Occipital lobe (tissue), 2 donors: ENCODE results near the gene CITED2. TPM values are rescaled to one million over a fixed set of nuclear protein-coding genes. Genes with fewer than 3 reads are reported as not detected.
"Not testable (repeated sequence)": the region's sequence is repeated elsewhere in the genome, so short reads cannot be mapped to it uniquely, and the experiment has no call there.

Source experiments
- DNase-seq: peaks from one replicate; lab custom pipeline; 2025; lab: John Stamatoyannopoulos, UW
- total RNA-seq: library from RNA; depleted of rRNA; stranded (reverse); fragments of >200 nt; gene quantifications from one replicate; pipeline ENCODE4 v1.2.3, GENCODE V29; 2014

Gene CITED2
- total RNA-seq, 1 donor from 2014 or later: 33.1 TPM

DNA sequence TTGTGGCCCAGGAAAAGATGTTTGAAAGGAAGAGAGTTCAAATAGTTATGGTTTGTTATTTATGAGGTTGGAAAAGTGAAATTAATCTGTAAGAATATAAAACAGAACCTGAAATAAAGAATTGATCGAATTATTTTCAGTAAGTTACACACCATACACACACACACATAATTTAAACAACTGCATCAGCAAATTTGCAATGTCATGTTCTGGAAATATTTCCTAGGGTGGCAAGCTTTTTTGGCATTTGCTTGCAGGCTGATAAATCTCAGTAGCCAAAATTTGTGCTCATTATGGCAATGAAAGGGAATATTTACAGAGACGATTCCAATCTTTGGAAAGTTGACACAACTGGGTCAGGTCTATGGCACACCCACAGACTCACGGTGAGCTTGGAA lies 9.5 kb downstream of the CITED2 start:
- no peak for DNase-seq

- no peak for DNase-seq
Measured at GRCh38 chr6:139364302-139364981, 10.0 kb downstream of the CITED2 start.

- DNase-seq: not testable (repeated sequence)
Measured at GRCh38 chr6:139363797-139364196, 10.7 kb downstream of the CITED2 start.

GRCh38 chr6:139363123-139363522 lies 11.3 kb downstream of the CITED2 start:
- not testable (repeated sequence) for DNase-seq

GRCh38 chr6:139361211-139361610 lies 13.2 kb downstream of the CITED2 start:
- DNase-seq: no peak

GRCh38 chr6:139356924-139357323 lies 17.5 kb downstream of the CITED2 start:
- no peak for DNase-seq

DNA sequence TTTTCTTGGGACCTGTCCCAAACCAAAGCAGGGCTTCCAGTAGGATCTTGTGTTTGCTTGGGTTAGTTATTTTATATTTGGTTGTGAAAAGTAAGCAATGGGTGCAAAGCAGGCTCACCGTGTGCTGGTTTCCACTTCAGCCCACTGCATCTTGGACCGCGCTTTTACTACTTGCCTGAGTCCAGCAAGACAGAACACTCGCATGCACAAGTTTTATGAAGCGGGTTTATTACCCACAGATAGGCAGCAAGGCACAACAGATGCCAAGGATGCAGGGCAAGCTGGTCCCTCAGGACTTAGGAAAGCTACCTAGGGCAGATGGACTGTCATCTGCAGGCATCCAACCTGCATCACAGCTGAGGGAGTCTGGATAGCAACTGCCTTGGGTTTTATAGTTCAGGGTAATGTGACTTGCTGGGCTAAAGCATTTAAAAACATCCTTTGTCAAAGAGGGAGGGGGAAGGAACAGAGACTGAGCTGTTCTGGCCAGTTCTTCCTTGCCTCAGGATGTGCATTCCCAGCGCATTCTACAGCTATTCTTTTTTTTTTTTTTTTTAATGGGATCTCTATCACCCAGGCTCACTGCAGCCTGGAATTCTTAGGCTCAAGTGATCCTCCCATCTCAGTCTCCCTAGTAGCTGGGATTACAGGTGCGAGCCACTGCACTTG lies 18.5 kb downstream of the CITED2 start:
- no peak for DNase-seq

DNA sequence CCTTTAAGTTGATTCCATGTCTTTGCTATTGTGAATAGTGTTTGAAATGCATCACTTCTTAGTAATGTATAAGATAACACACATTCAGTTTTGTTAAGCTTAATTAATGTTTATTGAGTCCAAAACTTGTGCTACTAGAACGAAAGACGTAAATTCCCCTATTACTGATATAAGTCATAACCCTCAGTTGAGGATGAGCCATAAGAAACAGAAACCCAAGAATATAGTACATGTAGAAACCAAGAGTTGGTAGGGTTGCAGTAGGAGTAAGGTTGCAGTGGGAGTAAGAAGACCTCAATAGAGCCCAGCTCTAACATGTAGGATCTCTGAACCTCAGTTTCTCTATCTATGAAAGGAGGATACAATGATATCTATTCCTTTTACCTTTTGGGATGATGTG lies 19.3 kb downstream of the CITED2 start:
- no peak for DNase-seq

DNA sequence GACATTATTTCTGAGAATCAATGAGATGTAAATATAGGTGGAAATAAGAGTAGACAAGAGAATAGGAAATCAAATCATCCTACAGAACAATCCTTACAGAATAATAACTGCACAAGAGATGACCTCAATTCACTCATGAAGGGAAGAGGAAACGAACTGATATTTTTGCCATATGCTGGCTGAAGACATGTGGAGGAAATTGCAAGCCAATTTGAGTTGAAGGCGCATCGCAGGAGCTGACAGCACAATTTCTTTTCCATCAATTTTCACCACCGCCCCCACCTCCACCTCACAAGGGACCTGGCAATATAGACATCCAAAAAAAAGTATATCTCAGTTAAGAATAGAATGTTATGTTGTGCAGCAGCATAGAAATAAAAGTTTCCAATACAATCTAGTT lies 20.3 kb downstream of the CITED2 start:
- DNase-seq: no peak

GRCh38 chr6:139349464-139350020 lies 24.9 kb downstream of the CITED2 start:
- DNase-seq: no peak

GRCh38 chr6:139346392-139346791 lies 28.1 kb downstream of the CITED2 start:
- DNase-seq: no peak

- no peak for DNase-seq
Measured at GRCh38 chr6:139344186-139344963, 30.1 kb downstream of the CITED2 start.

GRCh38 chr6:139343052-139343750 lies 31.2 kb downstream of the CITED2 start:
- DNase-seq: no peak

DNA sequence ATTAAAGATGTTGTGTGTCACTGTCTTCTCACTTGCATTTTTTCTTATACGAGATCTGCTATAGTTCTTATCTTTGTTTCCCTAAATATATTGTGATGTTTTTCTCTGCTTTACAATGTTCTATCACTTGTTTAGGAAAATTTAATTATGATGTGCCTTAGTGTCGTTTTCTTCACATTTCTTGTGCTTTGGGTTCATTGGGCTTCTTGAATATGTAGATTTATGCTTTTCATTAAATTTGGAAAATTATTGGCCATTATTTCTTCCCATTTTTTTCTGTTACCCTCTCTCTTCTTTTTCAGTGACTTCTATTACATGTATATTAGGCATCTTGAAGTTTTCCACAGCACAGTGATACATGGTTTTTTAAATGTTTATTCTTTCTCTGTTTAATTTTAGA lies 33.4 kb downstream of the CITED2 start:
- DNase-seq: no peak

DNA sequence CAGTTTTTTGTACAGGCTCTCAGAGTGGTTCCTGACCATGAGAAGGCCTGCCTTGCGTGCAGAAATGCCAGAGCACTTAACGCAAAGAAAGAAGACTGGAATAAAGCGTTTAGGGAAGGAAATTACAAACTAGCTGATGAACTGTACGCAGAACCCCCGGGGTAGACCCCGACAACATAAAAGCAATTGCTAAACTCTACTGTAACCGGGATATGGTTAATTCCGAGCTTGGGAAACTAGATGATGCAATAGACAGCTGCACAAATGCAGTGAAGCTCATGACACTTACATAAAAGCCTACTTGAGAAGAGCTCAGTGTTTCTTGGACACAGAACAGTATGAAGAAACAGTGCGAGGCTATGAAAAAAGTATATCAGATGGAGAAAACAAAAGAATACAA lies 35.7 kb downstream of the CITED2 start:
- DNase-seq: no peak

DNA sequence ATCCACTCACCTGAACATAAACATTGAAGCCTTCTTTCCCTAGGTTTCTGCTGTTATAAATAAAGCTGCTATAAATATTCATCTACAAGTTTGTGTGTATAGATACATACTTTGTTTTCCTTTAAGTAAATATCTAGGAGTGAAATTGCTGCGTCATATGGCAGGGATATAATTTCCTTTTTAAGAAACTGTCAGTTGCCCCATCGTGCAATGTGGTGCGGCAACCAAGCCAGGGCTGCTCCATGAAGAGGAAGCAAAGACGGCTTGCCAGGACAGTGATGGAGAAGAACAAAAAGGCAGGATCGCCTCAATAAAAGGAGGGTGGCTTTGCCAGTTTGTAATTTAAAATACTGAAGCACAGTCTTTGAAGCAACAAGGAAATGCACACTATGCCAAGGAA lies 36.6 kb downstream of the CITED2 start:
- DNase-seq: no peak

DNA sequence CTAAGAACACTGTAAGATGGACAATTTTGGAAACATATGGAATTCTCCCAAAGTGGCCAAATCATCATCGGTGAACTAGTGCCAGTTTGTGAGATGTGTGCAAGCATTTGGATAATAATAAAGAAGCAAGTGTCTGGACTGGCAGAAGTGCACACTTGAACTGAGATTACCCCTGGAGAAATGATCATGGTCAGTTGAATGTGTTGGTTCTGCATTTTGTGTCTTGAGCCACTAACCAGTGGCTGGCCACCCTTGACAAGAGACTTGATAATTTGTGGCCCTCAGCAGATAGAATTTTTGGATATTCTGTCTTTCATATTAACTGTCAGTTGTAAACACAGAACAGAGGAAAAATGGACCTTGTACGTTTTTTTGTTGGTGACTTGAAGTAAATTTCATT lies 37.4 kb downstream of the CITED2 start:
- DNase-seq: no peak

DNA sequence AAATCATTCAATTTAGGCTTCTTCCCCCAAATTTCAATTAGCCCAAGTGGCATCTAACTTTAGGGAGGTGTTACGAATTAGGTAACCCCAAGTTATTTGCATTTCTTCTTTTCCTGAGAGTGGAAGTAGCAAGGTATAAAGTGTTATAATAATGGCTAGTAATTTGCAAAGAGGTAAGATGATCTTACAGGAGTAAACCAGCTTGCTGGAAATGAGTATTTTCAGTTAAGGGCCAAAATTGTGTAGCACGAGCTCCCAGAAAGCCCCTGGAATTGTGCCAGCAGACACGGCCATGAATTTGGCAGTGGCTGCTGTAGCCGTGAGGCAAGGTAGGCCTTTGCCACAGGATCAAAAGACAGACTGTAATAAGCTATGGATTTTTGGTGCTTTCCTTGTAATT lies 38.0 kb downstream of the CITED2 start:
- no peak for DNase-seq

- no peak for DNase-seq
Measured at GRCh38 chr6:139335447-139336210, 38.8 kb downstream of the CITED2 start.

DNA sequence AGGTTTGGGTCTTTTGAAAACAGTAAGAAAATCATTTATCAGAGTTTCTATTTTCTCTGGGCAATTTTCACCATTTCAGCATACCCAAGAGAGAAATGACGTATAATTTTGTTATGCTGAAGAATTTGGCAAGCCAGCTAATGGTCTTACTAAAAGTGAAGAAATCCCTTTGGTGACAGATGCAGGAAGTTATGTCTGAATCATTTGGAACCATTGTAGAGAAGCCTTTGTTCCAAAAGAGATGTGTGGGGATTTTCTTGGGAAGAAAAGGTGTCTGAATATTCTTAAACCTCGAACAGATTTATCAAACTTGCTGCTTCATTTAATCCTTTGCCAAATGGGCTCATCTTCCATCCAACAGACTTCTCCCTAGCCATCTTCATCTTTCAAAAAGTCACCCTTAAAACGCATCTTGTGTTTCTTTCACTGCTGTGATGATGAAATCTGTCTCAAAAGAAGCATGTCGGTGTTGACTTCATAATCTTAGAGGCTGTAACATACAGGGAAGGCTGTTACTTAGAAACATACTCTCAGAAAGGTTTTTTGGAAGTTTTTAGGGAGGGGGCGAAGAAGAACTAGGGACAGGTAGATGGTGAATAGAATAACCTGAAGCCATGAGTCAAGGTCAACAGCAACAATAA lies 39.5 kb downstream of the CITED2 start:
- no peak for DNase-seq
